GM12878 (cell line): ENCODE measurements around the gene IMMP2L. TPM values are rescaled to one million over a fixed set of nuclear protein-coding genes. Genes with fewer than 3 reads are reported as not detected.

Experiments used
- ATAC-seq: fragments of 200-7000 bp; cut with Tn5 transposase; 3 replicates; pipeline ENCODE4 v1.9.1; 2020; ENCODE audit warnings: mild to moderate bottlenecking, moderate library complexity
- BruUV-seq: library from RNA; stranded (reverse); fragments of 400-500 nt; replicated peaks from 2 replicates; lab custom pipeline; 2021; lab: Mats Ljungman, UMichigan
- CTCF ChIA-PET: fragments of 300-600 bp; sonication (Branson Sonifier 250); formaldehyde crosslinking; extraction: SDS; loops from one replicate; lab custom pipeline; 2021; ENCODE audit warnings: inconsistent platforms; lab: Yijun Ruan, JAX
- POLR2A ChIA-PET: fragments of 350-600 bp; formaldehyde crosslinking; extraction: SDS; loops from one replicate; lab custom pipeline; 2021; ENCODE audit warnings: inconsistent platforms; lab: Charles Lee
- RAD21 ChIA-PET: fragments of 300-600 bp; sonication (Branson Sonifier 250); formaldehyde crosslinking; loops from one replicate; lab custom pipeline; 2023; ENCODE audit warnings: antibody characterized with exemption; ENCODE audit not compliant: unreplicated experiment; lab: Charles Lee
- SMC1A ChIA-PET: fragments of 300-600 bp; sonication (Branson Sonifier 250); formaldehyde crosslinking; loops from one replicate; lab custom pipeline; 2023; ENCODE audit not compliant: unreplicated experiment, uncharacterized antibody; lab: Charles Lee
- DNase-seq: peaks from one replicate; pipeline ENCODE4 v3.0.0-alpha.2; 2011; ENCODE audit warnings: low read depth, low spot score
- FAIRE-seq: peaks from 3 replicates; lab custom pipeline; 2011; peaks lifted over from hg19 to GRCh38; lab: Jason Lieb, UNC
- H2AFZ ChIP-seq: 2 replicates; pipeline ENCODE4 v1.6.0; 2011; ENCODE audit warnings: low read depth, low read length, control low read depth; ENCODE audit not compliant: control insufficient read depth
- H3K27ac ChIP-seq: 2 replicates; pipeline ENCODE4 v1.5.1; 2011; ENCODE audit warnings: control low read depth; ENCODE audit not compliant: control insufficient read depth, insufficient read depth
- H3K27me3 ChIP-seq, 2 experiments: replicated peaks in 1 of 2; 2 replicates each; pipeline versions ENCODE4 v1.6.0 to v1.6.1; 2011; ENCODE audit warnings: low read length in 1 of 2; ENCODE audit not compliant: control insufficient read depth in 2 of 2, insufficient read depth in 2 of 2
- H3K36me3 ChIP-seq, 2 experiments: 2 replicates each; pipeline ENCODE4 v1.5.1; 2011; ENCODE audit warnings: low read length in 1 of 2; ENCODE audit not compliant: control insufficient read depth in 2 of 2, insufficient read depth in 2 of 2
- H3K4me1 ChIP-seq: 2 replicates; pipeline ENCODE4 v1.6.1; 2011; ENCODE audit warnings: mild to moderate bottlenecking, low read length, moderate library complexity, mixed read lengths; ENCODE audit not compliant: control insufficient read depth, insufficient read depth
- H3K4me2 ChIP-seq: 2 replicates; pipeline ENCODE4 v1.6.0; 2011; ENCODE audit warnings: control low read depth; ENCODE audit not compliant: control insufficient read depth, insufficient read depth
- H3K4me3 ChIP-seq: fragments of 200-600 bp; sonication (generic); 2 replicates; pipeline ENCODE4 v1.5.1; 2016
- H3K79me2 ChIP-seq: 2 replicates; pipeline ENCODE4 v1.6.0; 2011; ENCODE audit warnings: low read length; ENCODE audit not compliant: control insufficient read depth, insufficient read depth
- H3K9ac ChIP-seq: 2 replicates; pipeline ENCODE4 v1.8.0; 2011; ENCODE audit warnings: low read length, control low read depth, mixed read lengths; ENCODE audit not compliant: control insufficient read depth, insufficient read depth
- H3K9me3 ChIP-seq: replicated peaks from 3 replicates; pipeline ENCODE4 v1.5.1; 2011; ENCODE audit warnings: mild to moderate bottlenecking, low read length; ENCODE audit not compliant: control insufficient read depth, insufficient read depth
- H4K20me1 ChIP-seq: 2 replicates; pipeline ENCODE4 v1.6.0; 2011; ENCODE audit not compliant: control insufficient read depth, insufficient read depth
- BHLHE40 ChIP-seq, 2 experiments: fragments of 450-650 bp in 1 of 2; IDR thresholded peaks; 2 replicates each; pipeline ENCODE4 v1.6.1; 2011 to 2017; ENCODE audit warnings: low read depth in 2 of 2, borderline replicate concordance in 1 of 2, improper control_type of control experiment in 1 of 2, low read length in 1 of 2, mild to moderate bottlenecking in 1 of 2
- ETV6 ChIP-seq, 2 experiments: fragments of 450-650 bp in 1 of 2; IDR thresholded peaks in 1 of 2; conservative IDR thresholded peaks in 1 of 2; 2 replicates each; pipeline ENCODE4 v1.6.1; 2014; ENCODE audit warnings: antibody characterized with exemption in 1 of 2, borderline replicate concordance in 1 of 2, low read depth in 1 of 2, mild to moderate bottlenecking in 1 of 2, moderate library complexity in 1 of 2
- FOS ChIP-seq: IDR thresholded peaks from 3 replicates; pipeline ENCODE4 v1.6.1; 2011; ENCODE audit warnings: borderline replicate concordance; ENCODE audit not compliant: insufficient read length; ENCODE audit errors: extremely low read depth
- HDAC6 ChIP-seq: fragments of 200-600 bp; sonication (generic); IDR thresholded peaks from one replicate; pipeline ENCODE4 v1.8.0; 2017; ENCODE audit warnings: antibody characterized with exemption; ENCODE audit not compliant: unreplicated experiment
- NFXL1 ChIP-seq: fragments of 450-650 bp; IDR thresholded peaks from 2 replicates; pipeline ENCODE4 v1.6.1; 2017; ENCODE audit warnings: antibody characterized with exemption, mild to moderate bottlenecking, borderline replicate concordance
- NFYB ChIP-seq: IDR thresholded peaks from 2 replicates; pipeline ENCODE4 v1.6.1; 2011; ENCODE audit warnings: low read depth, mild to moderate bottlenecking, low read length, improper control_type of control experiment, moderate library complexity; ENCODE audit not compliant: insufficient read depth
- NR2F1 ChIP-seq: fragments of 450-650 bp; conservative IDR thresholded peaks from 2 replicates; pipeline ENCODE4 v1.6.1; 2017; ENCODE audit warnings: mild to moderate bottlenecking
- PAX5 ChIP-seq: IDR thresholded peaks from 2 replicates; pipeline ENCODE4 v1.6.1; 2011; ENCODE audit warnings: low read depth, low read length, borderline replicate concordance
- POLR2AphosphoS2 ChIP-seq: IDR thresholded peaks from 2 replicates; pipeline ENCODE4 v1.6.1; 2011; ENCODE audit warnings: low read depth, mild to moderate bottlenecking, low read length, improper control_type of control experiment, moderate library complexity
- POU2F2 ChIP-seq: IDR thresholded peaks from 3 replicates; pipeline ENCODE4 v1.6.1; 2011; ENCODE audit warnings: low read depth, mild to moderate bottlenecking, low read length, borderline replicate concordance
- RUNX3 ChIP-seq: IDR thresholded peaks from 2 replicates; pipeline ENCODE4 v1.6.1; 2012; ENCODE audit warnings: low read length, inconsistent platforms
- SREBF2 ChIP-seq: IDR thresholded peaks from 2 replicates; pipeline ENCODE4 v1.6.1; 2012; ENCODE audit warnings: mild to moderate bottlenecking, low read length
- USF1 ChIP-seq: IDR thresholded peaks from 2 replicates; pipeline ENCODE4 v1.6.1; 2011; ENCODE audit warnings: borderline replicate concordance, low read depth, mild to moderate bottlenecking, moderate library complexity, mixed read lengths, low read length; ENCODE audit not compliant: insufficient read depth; ENCODE audit errors: extremely low read length
- WGBS: methylation state at CpG from one replicate; pipeline ENCODE4 v1.1.6; 2016; ENCODE audit warnings: low lambda C conversion rate; ENCODE audit not compliant: insufficient replicate concordance, insufficient coverage; ENCODE audit errors: missing lambda C conversion rate; 5-methylcytosine and 5-hydroxymethylcytosine counted together
- in situ Hi-C: fragments of 300-500 bp; cut with MboI; formaldehyde crosslinking; loops from 9 replicates; pipeline ENCODE4 v1.14.3; 2018; ENCODE audit warnings: mixed read lengths
- intact Hi-C: fragments of 100-400 bp; cut with micrococcal nuclease; formaldehyde crosslinking; loops from one replicate; pipeline ENCODE4 v1.14.2; 2022; ENCODE audit not compliant: unreplicated experiment
- polyA plus RNA-seq, 11 experiments: library from polyadenylated mRNA; depleted of rRNA in 4 of 11; unstranded in 6 of 11; stranded (reverse) in 5 of 11; fragments of >200 nt; fragmentation: Nextera tagmentation in 4 of 11; fragmentation: Illumina TruSeq in 1 of 11; extraction: Ambion mirVana in 4 of 11; extraction: Trizol in 1 of 11; gene quantifications; 1 replicate in 1 of 11; 2 replicates in 10 of 11; pipeline versions ENCODE4 v1.2.1 to v1.2.3, GENCODE V29; 2011 to 2016; ENCODE audit warnings: inconsistent platforms in 2 of 11, missing spikeins in 2 of 11, low read depth in 1 of 11
- total RNA-seq, 4 experiments: library from RNA; depleted of rRNA in 3 of 4; stranded (reverse); fragments of >200 nt in 3 of 4; fragmentation: Illumina TruSeq in 1 of 4; extraction: Trizol in 1 of 4; gene quantifications; 2 replicates each; pipeline versions ENCODE4 v1.2.1 to v1.2.3, GENCODE V29; 2013 to 2021
- TF ChIP-seq, protein P1 (sequence below): fragments of 450-650 bp; IDR thresholded peaks from 2 replicates; pipeline ENCODE4 v1.6.1; 2017; ENCODE audit warnings: mild to moderate bottlenecking, moderate library complexity
- TF ChIP-seq, protein P2 (sequence below): fragments of 450-650 bp; IDR thresholded peaks from 2 replicates; pipeline ENCODE4 v1.6.1; 2017; ENCODE audit warnings: low read depth, mild to moderate bottlenecking, moderate library complexity

IMMP2L gene
- total and polyA plus RNA-seq, 10 of the 15 experiments (the other 5 are each of a cell fraction or from before 2014, with no cell fraction given), result 12.6 to 46.3 (median 19.6) TPM

- TF ChIP-seq RUNX3, result no peak
- no peak for TF ChIP-seq FOS
- no peak for TF ChIP-seq SREBF2
- TF ChIP-seq NFXL1, result no peak
These were observed 512.2 kb downstream of the IMMP2L start (continued) for GRCh38 chr7:111049971-111050680.

DNA sequence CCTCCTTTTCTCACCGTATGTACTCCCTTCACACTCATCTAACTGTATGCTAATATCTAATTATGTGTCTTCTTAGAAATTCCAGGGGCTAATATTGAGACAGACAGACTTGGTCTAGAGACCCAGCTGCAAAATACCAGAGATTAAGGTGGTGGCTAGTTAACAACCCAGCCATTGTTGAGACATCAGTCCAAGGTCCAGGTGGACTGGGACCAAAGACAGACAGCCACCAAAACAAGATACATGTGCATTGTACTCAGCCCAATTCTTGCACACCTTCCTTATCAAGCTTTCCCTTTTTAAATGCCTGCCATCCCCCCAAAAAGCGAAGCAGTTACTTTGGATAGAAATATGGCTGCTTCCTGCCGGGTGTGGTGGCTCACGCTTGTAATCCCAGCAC, 514.7 kb downstream of the IMMP2L start:
- RAD21 ChIA-PET, result no interaction called here
- no peak overlapping the region for H3K4me3 ChIP-seq
- no peak overlapping the region for H3K27ac ChIP-seq
- no peaks in the 10 kb centered on the region for H3K79me2 ChIP-seq
- no TSS peak for BruUV-seq
- H3K9me3 ChIP-seq, result no peaks in the 10 kb centered on the region
- DNase-seq (no peak), FAIRE-seq (no peak), ATAC-seq (no peak)
- no peaks in the 10 kb centered on the region for H3K27me3 ChIP-seq
- intact Hi-C loops (no loop called here), in situ Hi-C loops (no loop called here)
- H3K36me3 ChIP-seq, result no peaks in the 10 kb centered on the region
- 64% methylated on average over 4 of the region's 4 CpGs for WGBS
- H3K9ac ChIP-seq, result no peak overlapping the region
- H4K20me1 ChIP-seq, result no peaks in the 10 kb centered on the region
- no peak overlapping the region for H2AFZ ChIP-seq
- H3K4me1 ChIP-seq, result no peaks in the 10 kb centered on the region
- SMC1A ChIA-PET, result interaction anchor here (1.6 kb wide), 1 partner anchor 35 kb away, joined by 4 read pairs; no protein-coding TSS in a partner anchor
- H3K4me2 ChIP-seq, result no peak overlapping the region
- POLR2A ChIA-PET, result no interaction called here
- CTCF ChIA-PET, result interaction anchor here (0.6 to 0.8 kb wide), 2 partner anchors 10 to 524 kb away, joined by 4 read pairs; no protein-coding TSS in a partner anchor
- TF ChIP-seq POU2F2, result no peak
- TF ChIP-seq BHLHE40 (IDR thresholded peaks at IDR 0.05; ENCODE audit: borderline replicate concordance in 1 of 2, low read depth in 2 of 2, low read length in 1 of 2), result no peak
- TF ChIP-seq HDAC6, result no peak
- no peak for TF ChIP-seq POLR2AphosphoS2
- TF ChIP-seq, protein P1, sequence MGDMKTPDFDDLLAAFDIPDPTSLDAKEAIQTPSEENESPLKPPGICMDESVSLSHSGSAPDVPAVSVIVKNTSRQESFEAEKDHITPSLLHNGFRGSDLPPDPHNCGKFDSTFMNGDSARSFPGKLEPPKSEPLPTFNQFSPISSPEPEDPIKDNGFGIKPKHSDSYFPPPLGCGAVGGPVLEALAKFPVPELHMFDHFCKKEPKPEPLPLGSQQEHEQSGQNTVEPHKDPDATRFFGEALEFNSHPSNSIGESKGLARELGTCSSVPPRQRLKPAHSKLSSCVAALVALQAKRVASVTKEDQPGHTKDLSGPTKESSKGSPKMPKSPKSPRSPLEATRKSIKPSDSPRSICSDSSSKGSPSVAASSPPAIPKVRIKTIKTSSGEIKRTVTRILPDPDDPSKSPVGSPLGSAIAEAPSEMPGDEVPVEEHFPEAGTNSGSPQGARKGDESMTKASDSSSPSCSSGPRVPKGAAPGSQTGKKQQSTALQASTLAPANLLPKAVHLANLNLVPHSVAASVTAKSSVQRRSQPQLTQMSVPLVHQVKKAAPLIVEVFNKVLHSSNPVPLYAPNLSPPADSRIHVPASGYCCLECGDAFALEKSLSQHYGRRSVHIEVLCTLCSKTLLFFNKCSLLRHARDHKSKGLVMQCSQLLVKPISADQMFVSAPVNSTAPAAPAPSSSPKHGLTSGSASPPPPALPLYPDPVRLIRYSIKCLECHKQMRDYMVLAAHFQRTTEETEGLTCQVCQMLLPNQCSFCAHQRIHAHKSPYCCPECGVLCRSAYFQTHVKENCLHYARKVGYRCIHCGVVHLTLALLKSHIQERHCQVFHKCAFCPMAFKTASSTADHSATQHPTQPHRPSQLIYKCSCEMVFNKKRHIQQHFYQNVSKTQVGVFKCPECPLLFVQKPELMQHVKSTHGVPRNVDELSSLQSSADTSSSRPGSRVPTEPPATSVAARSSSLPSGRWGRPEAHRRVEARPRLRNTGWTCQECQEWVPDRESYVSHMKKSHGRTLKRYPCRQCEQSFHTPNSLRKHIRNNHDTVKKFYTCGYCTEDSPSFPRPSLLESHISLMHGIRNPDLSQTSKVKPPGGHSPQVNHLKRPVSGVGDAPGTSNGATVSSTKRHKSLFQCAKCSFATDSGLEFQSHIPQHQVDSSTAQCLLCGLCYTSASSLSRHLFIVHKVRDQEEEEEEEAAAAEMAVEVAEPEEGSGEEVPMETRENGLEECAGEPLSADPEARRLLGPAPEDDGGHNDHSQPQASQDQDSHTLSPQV, result no peak
- no peak for TF ChIP-seq NR2F1
- no peak for TF ChIP-seq USF1
- no peak for TF ChIP-seq PAX5
- TF ChIP-seq NFYB, result no peak
- TF ChIP-seq, protein P2, sequence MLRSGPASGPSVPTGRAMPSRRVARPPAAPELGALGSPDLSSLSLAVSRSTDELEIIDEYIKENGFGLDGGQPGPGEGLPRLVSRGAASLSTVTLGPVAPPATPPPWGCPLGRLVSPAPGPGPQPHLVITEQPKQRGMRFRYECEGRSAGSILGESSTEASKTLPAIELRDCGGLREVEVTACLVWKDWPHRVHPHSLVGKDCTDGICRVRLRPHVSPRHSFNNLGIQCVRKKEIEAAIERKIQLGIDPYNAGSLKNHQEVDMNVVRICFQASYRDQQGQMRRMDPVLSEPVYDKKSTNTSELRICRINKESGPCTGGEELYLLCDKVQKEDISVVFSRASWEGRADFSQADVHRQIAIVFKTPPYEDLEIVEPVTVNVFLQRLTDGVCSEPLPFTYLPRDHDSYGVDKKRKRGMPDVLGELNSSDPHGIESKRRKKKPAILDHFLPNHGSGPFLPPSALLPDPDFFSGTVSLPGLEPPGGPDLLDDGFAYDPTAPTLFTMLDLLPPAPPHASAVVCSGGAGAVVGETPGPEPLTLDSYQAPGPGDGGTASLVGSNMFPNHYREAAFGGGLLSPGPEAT, result no peak
- TF ChIP-seq ETV6 (conservative IDR thresholded peaks at IDR 0.05 in 1 of 2, IDR thresholded peaks at IDR 0.05 in 1 of 2; ENCODE audit: borderline replicate concordance in 1 of 2, low read depth in 1 of 2), result no peak
